Cortex of kidney (tissue), 1 donor: Measurements from ENCODE around the gene KRTAP5-10.
"Not testable (repeated sequence)": the region's sequence is repeated elsewhere in the genome, so short reads cannot be mapped to it uniquely, and the experiment has no call there.

ENCODE experiments used
- DNase-seq: peaks from one replicate; lab custom pipeline; 2025; lab: John Stamatoyannopoulos, UW

KRTAP5-10 gene

GRCh38 chr11:71611218-71611910 lies 46.0 kb downstream of the KRTAP5-10 start:
- DNase-seq: not testable (repeated sequence)

- not testable (repeated sequence) for DNase-seq
Observed at GRCh38 chr11:71613931-71614330, 48.6 kb downstream of the KRTAP5-10 start.

- DNase-seq: not testable (repeated sequence)
Observed at GRCh38 chr11:71614366-71614917, 49.1 kb downstream of the KRTAP5-10 start.

- not testable (repeated sequence) for DNase-seq
Observed at GRCh38 chr11:71615003-71615402, 49.6 kb downstream of the KRTAP5-10 start.
